ENCODE measurements around the gene ACAD8. TPM values are rescaled to one million over a fixed set of nuclear protein-coding genes. Genes with fewer than 3 reads are reported as not detected.

The ACAD8 gene
- total and polyA plus RNA-seq, 10 of the 15 experiments (the other 5 are each of a cell fraction or from before 2014, with no cell fraction given): 9.9 to 34.8 (median 22.2) TPM

GRCh38 chr11:134257101-134257500 is 3.7 kb downstream of the ACAD8 start:
- FAIRE-seq (no peak), DNase-seq (ENCODE audit: low read depth, low spot score) (no peak), ATAC-seq (no peak)
- BruUV-seq (replicated peaks): no TSS peak
- RAD21 ChIA-PET (ENCODE audit: unreplicated experiment): no interaction called here
- no peak overlapping the region for H3K4me3 ChIP-seq
- H3K4me2 ChIP-seq (ENCODE audit: control insufficient read depth, insufficient read depth): no peak overlapping the region
- peaks cover 3% of the 10 kb centered on the region for H3K4me1 ChIP-seq (ENCODE audit: control insufficient read depth, insufficient read depth, low read length)
- H3K9ac ChIP-seq (ENCODE audit: control insufficient read depth, insufficient read depth, low read length): no peak overlapping the region
- CTCF ChIA-PET: interaction anchor here (1.2 kb wide), 1 partner anchor 50 kb away, joined by 4 read pairs; no protein-coding TSS in a partner anchor
- H3K36me3 ChIP-seq (ENCODE audit: control insufficient read depth in 2 of 2, insufficient read depth in 2 of 2, low read length in 1 of 2): no peaks in the 10 kb centered on the region; a peak in 1 of 4 replicates
- intact Hi-C loops (cut with micrococcal nuclease; ENCODE audit: unreplicated experiment) (loop anchor here (10.0 kb wide), 1 partner anchor 52 kb away; no protein-coding TSS in a partner anchor), in situ Hi-C loops (cut with MboI) (no loop called here)
- no peaks in the 10 kb centered on the region for H4K20me1 ChIP-seq (ENCODE audit: control insufficient read depth, insufficient read depth)
- no peak overlapping the region for H2AFZ ChIP-seq (ENCODE audit: control insufficient read depth, low read depth, low read length)
- peaks cover 6% of the 10 kb centered on the region for H3K79me2 ChIP-seq (ENCODE audit: control insufficient read depth, insufficient read depth, low read length)
- no peaks in the 10 kb centered on the region for H3K9me3 ChIP-seq (replicated peaks; ENCODE audit: control insufficient read depth, insufficient read depth, low read length)
- WGBS (ENCODE audit: insufficient coverage, insufficient replicate concordance, low lambda C conversion rate, missing lambda C conversion rate): 90% methylated on average over 11 of the region's 11 CpGs
- no peaks in the 10 kb centered on the region for H3K27me3 ChIP-seq (replicated peaks in 1 of 2; ENCODE audit: control insufficient read depth in 2 of 2, insufficient read depth in 2 of 2, low read length in 1 of 2)
- SMC1A ChIA-PET (ENCODE audit: uncharacterized antibody, unreplicated experiment): no interaction called here
- H3K27ac ChIP-seq (ENCODE audit: control insufficient read depth, insufficient read depth): no peak overlapping the region
- TF ChIP-seq, protein P1, sequence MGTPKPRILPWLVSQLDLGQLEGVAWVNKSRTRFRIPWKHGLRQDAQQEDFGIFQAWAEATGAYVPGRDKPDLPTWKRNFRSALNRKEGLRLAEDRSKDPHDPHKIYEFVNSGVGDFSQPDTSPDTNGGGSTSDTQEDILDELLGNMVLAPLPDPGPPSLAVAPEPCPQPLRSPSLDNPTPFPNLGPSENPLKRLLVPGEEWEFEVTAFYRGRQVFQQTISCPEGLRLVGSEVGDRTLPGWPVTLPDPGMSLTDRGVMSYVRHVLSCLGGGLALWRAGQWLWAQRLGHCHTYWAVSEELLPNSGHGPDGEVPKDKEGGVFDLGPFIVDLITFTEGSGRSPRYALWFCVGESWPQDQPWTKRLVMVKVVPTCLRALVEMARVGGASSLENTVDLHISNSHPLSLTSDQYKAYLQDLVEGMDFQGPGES (IDR thresholded peaks at IDR 0.05): no peak
- no peak for TF ChIP-seq NRF1 (conservative IDR thresholded peaks at IDR 0.05; ENCODE audit: low read depth, low read length)
- TF ChIP-seq NFIC (IDR thresholded peaks at IDR 0.05; ENCODE audit: low read depth, low read length): no peak
- no peak for TF ChIP-seq TARDBP (IDR thresholded peaks at IDR 0.05; ENCODE audit: borderline replicate concordance)
- TF ChIP-seq CREM (IDR thresholded peaks at IDR 0.05; ENCODE audit: low read depth): no peak
- TF ChIP-seq NR2C2 (IDR thresholded peaks at IDR 0.05; ENCODE audit: borderline replicate concordance, control insufficient read depth, insufficient read length, low read depth): no peak
- TF ChIP-seq SIX5 (IDR thresholded peaks at IDR 0.05; ENCODE audit: low read depth, low read length, severe bottlenecking): no peak
- TF ChIP-seq ASH2L (IDR thresholded peaks at IDR 0.05; ENCODE audit: borderline replicate concordance, low read depth): no peak
- TF ChIP-seq LARP7 (IDR thresholded peaks at IDR 0.05): no peak
- TF ChIP-seq SREBF2 (IDR thresholded peaks at IDR 0.05; ENCODE audit: low read length): no peak
- POLR2A ChIA-PET: no interaction called here

Measured in GM12878 (cell line).